GM12892 (cell line): ENCODE measurements around the gene FAM13A.

Experiments
- POLR2A ChIP-seq: IDR thresholded peaks from 2 replicates; pipeline ENCODE4 v1.6.1; 2011; ENCODE audit warnings: low read depth, low read length, control low read depth
- POLR2AphosphoS5 ChIP-seq: IDR thresholded peaks from 2 replicates; pipeline ENCODE4 v1.6.1; 2011; ENCODE audit warnings: low read depth, low read length, control low read depth
- TAF1 ChIP-seq: IDR thresholded peaks from 2 replicates; pipeline ENCODE4 v1.6.1; 2011; ENCODE audit warnings: low read depth, mild to moderate bottlenecking, control low read depth, low read length, borderline replicate concordance

- TF ChIP-seq POLR2A (no peak), TAF1 (no peak), POLR2AphosphoS5 (no peak)
Measured at GRCh38 chr4:88939697-88940096, 117.3 kb downstream of the FAM13A start.
